PC-3 (cell line): ENCODE results near the gene MTMR11. TPM values are rescaled to one million over a fixed set of nuclear protein-coding genes. Genes with fewer than 3 reads are reported as not detected.

Experiments
- ATAC-seq: fragments of 200-7000 bp; cut with Tn5 transposase; 2 replicates; pipeline ENCODE4 v1.9.1; 2020; ENCODE audit warnings: mild to moderate bottlenecking, moderate library complexity
- BruUV-seq: library from RNA; stranded (reverse); fragments of 400-500 nt; replicated peaks from 2 replicates; lab custom pipeline; 2021; lab: Mats Ljungman, UMichigan
- CTCF ChIA-PET: fragments of 300-600 bp; sonication (Branson Sonifier 250); formaldehyde crosslinking; loops from one replicate; lab custom pipeline; 2022; ENCODE audit warnings: antibody characterized with exemption; lab: Charles Lee
- POLR2A ChIA-PET: fragments of 300-600 bp; sonication (Branson Sonifier 250); formaldehyde crosslinking; loops from one replicate; lab custom pipeline; 2022; ENCODE audit warnings: antibody characterized with exemption; ENCODE audit not compliant: unreplicated experiment; lab: Charles Lee
- DNase-seq: peaks from one replicate; pipeline ENCODE4 v3.0.0-alpha.2; 2015
- H2AFZ ChIP-seq: fragments of 300-600 bp; sonication (generic); 2 replicates; pipeline ENCODE4 v1.6.0; 2016; ENCODE audit warnings: antibody characterized with exemption, low read length
- H3F3A ChIP-seq: fragments of 300-600 bp; sonication (generic); one replicate; pipeline ENCODE4 v1.6.0; 2017; ENCODE audit warnings: antibody characterized with exemption, low read length, control low read depth, mild to moderate bottlenecking; ENCODE audit not compliant: unreplicated experiment
- H3K27ac ChIP-seq: fragments of 300-600 bp; sonication (generic); 2 replicates; pipeline ENCODE4 v1.5.1; 2016; ENCODE audit warnings: mild to moderate bottlenecking, low read length
- H3K27me3 ChIP-seq: fragments of 300-600 bp; sonication (generic); 2 replicates; pipeline ENCODE4 v1.6.1; 2016; ENCODE audit warnings: low read length, mixed read lengths
- H3K36me3 ChIP-seq: fragments of 300-600 bp; sonication (generic); 2 replicates; pipeline ENCODE4 v1.6.1; 2016; ENCODE audit warnings: low read depth, mixed run types, low read length, mixed read lengths
- H3K4me1 ChIP-seq: fragments of 300-600 bp; sonication (generic); 2 replicates; pipeline ENCODE4 v1.5.1; 2016; ENCODE audit warnings: low read length; ENCODE audit not compliant: insufficient read depth
- H3K4me2 ChIP-seq: fragments of 300-600 bp; sonication (generic); 2 replicates; pipeline ENCODE4 v1.6.0; 2016; ENCODE audit warnings: low read length
- H3K4me3 ChIP-seq: fragments of 300-600 bp; sonication (generic); 2 replicates; pipeline ENCODE4 v1.5.1; 2016; ENCODE audit warnings: mild to moderate bottlenecking, low read length, mixed read lengths
- H3K79me2 ChIP-seq: fragments of 300-600 bp; sonication (generic); 2 replicates; pipeline ENCODE4 v1.6.1; 2017; ENCODE audit warnings: low read length, mixed read lengths
- H3K9ac ChIP-seq: fragments of 300-600 bp; sonication (generic); 2 replicates; pipeline ENCODE4 v1.6.0; 2016; ENCODE audit warnings: mild to moderate bottlenecking, low read length
- H3K9me2 ChIP-seq: fragments of 300-600 bp; sonication (generic); replicated peaks from 2 replicates; pipeline ENCODE4 v1.6.1; 2016; ENCODE audit warnings: mixed run types, low read length, mixed read lengths
- H3K9me3 ChIP-seq: fragments of 300-600 bp; sonication (generic); 2 replicates; pipeline ENCODE4 v1.6.1; 2016; ENCODE audit warnings: low read length, mixed read lengths
- H4K20me1 ChIP-seq: fragments of 300-600 bp; sonication (generic); 2 replicates; pipeline ENCODE4 v1.6.1; 2016; ENCODE audit warnings: low read length, mixed read lengths
- CTCF ChIP-seq: fragments of 300-600 bp; sonication (generic); conservative IDR thresholded peaks from 2 replicates; pipeline ENCODE4 v1.5.1; 2017; ENCODE audit warnings: antibody characterized with exemption, low read depth, mild to moderate bottlenecking, low read length
- EZH2 ChIP-seq: fragments of 300-600 bp; sonication (generic); IDR thresholded peaks from one replicate; pipeline ENCODE4 v1.6.1; 2017; ENCODE audit warnings: antibody characterized with exemption, mild to moderate bottlenecking, low read length; ENCODE audit not compliant: unreplicated experiment
- EZH2phosphoT487 ChIP-seq: fragments of 300-600 bp; sonication (generic); IDR thresholded peaks from 2 replicates; pipeline ENCODE4 v1.6.1; 2018; ENCODE audit warnings: mild to moderate bottlenecking, antibody characterized with exemption, low read length, borderline replicate concordance
- intact Hi-C: fragments of 100-400 bp; cut with micrococcal nuclease; formaldehyde crosslinking; loops from 2 replicates; pipeline ENCODE4 v1.9.0; 2023
- total RNA-seq: library from RNA; depleted of rRNA; stranded (reverse); fragments of >200 nt; gene quantifications from 2 replicates; pipeline ENCODE4 v1.2.3, GENCODE V29; 2014

Gene MTMR11
- total RNA-seq, 1 experiment from 2014 or later, result 5.1 TPM

GRCh38 chr1:149899460-149900284, 37.0 kb downstream of the MTMR11 start, which contains the start of gene BOLA1:
Gene BOLA1, plus strand, starts transcription at chr1:149899568. Its CDS starts 492 bp downstream, at chr1:149900060.
- ATAC-seq (peak; percentile 98), DNase-seq (peak; percentile 94)
- no peaks in the 10 kb centered on the region for H4K20me1 ChIP-seq
- TSS peak; percentile 82 for BruUV-seq
- no peaks in the 10 kb centered on the region for H3F3A ChIP-seq
- no peaks in the 10 kb centered on the region for H3K9me3 ChIP-seq
- no peak for TF ChIP-seq EZH2
- TF ChIP-seq EZH2phosphoT487, result no peak
- TF ChIP-seq CTCF, result no peak
- H3K27ac ChIP-seq, result peak within 1 kb of the TSS; percentile 15; the same call in 1 of the 2 replicates
- ChIA-PET CTCF (no interaction called here), POLR2A (no interaction called here)
- no peaks in the 10 kb centered on the region for H3K36me3 ChIP-seq
- peak within 1 kb of the TSS; percentile 95 for H2AFZ ChIP-seq
- peaks cover 5% of the 10 kb centered on the region; the same call in 1 of the 2 replicates for H3K79me2 ChIP-seq
- peak within 1 kb of the TSS; percentile 75 for H3K9ac ChIP-seq
- H3K9me2 ChIP-seq, result no peaks in the 10 kb centered on the region
- intact Hi-C loops, result loop anchor here (10.0 kb wide), 1 partner anchor 285 kb away; no protein-coding TSS in a partner anchor
- H3K4me3 ChIP-seq, result peak within 1 kb of the TSS; percentile 68
- H3K27me3 ChIP-seq, result no peaks in the 10 kb centered on the region
- H3K4me2 ChIP-seq, result peak within 1 kb of the TSS; percentile 90
- H3K4me1 ChIP-seq, result peaks cover 7% of the 10 kb centered on the region; the same call in 1 of the 2 replicates

GRCh38 chr1:149896575-149896974, 40.1 kb downstream of the MTMR11 start:
- intact Hi-C loops, result loop anchor here (10.0 kb wide), 1 partner anchor 288 kb away; no protein-coding TSS in a partner anchor
- H3K4me2 ChIP-seq, result no peak overlapping the region
- no peaks in the 10 kb centered on the region for H4K20me1 ChIP-seq
- BruUV-seq, result no TSS peak
- H3K9me3 ChIP-seq, result no peaks in the 10 kb centered on the region
- H3K4me3 ChIP-seq, result no peak overlapping the region
- POLR2A ChIA-PET, result no interaction called here
- no peaks in the 10 kb centered on the region for H3K36me3 ChIP-seq
- H3F3A ChIP-seq, result no peaks in the 10 kb centered on the region
- no peak overlapping the region for H3K27ac ChIP-seq
- no peaks in the 10 kb centered on the region for H3K9me2 ChIP-seq
- no peak overlapping the region for H3K9ac ChIP-seq
- no peaks in the 10 kb centered on the region for H3K27me3 ChIP-seq
- peaks cover 5% of the 10 kb centered on the region; the same call in 1 of the 2 replicates for H3K79me2 ChIP-seq
- DNase-seq (no peak), ATAC-seq (no peak)
- H3K4me1 ChIP-seq, result peaks cover 7% of the 10 kb centered on the region; the same call in 1 of the 2 replicates
- CTCF ChIA-PET, result no interaction called here
- no peak for TF ChIP-seq EZH2
- no peak for TF ChIP-seq EZH2phosphoT487
- TF ChIP-seq CTCF, result no peak
- no peak overlapping the region for H2AFZ ChIP-seq

- Histone ChIP-seq H3K27ac (peak overlapping the region; percentile 93), H3F3A (peaks cover 12% of the 10 kb centered on the region), H3K79me2 (peaks cover 14% of the 10 kb centered on the region; the same call in 1 of the 2 replicates), H3K4me1 (peaks cover 27% of the 10 kb centered on the region), H3K9me2 (no peaks in the 10 kb centered on the region), H3K4me2 (peak overlapping the region; percentile 91), H3K27me3 (no peaks in the 10 kb centered on the region), H2AFZ (peak overlapping the region; percentile 75), H3K36me3 (no peaks in the 10 kb centered on the region), H3K9ac (peak overlapping the region; percentile 79), H4K20me1 (no peaks in the 10 kb centered on the region), H3K4me3 (peak overlapping the region; percentile 77), H3K9me3 (no peaks in the 10 kb centered on the region)
- peak; percentile 56 for DNase-seq
- intact Hi-C loops, result loop anchor here (1.0 kb wide), 3 partner anchors 50 to 178 kb away; partner anchors contain the start of gene VPS45
- TF ChIP-seq EZH2, result no peak
- TF ChIP-seq EZH2phosphoT487, result no peak
- ATAC-seq, result no peak
- no TSS peak for BruUV-seq
- ChIA-PET CTCF (interaction anchor here (0.6 to 1.0 kb wide), 3 partner anchors 51 to 298 kb away, joined by 3 to 8 read pairs (median 4); no protein-coding TSS in a partner anchor), POLR2A (no interaction called here)
Measured at GRCh38 chr1:149888999-149889289, 47.7 kb downstream of the MTMR11 start.
